ENCODE measurements around the gene NME3. TPM values are rescaled to one million over a fixed set of nuclear protein-coding genes. Genes with fewer than 3 reads are reported as not detected.

Gene NME3
- total and polyA plus RNA-seq, 8 donors = 27.4 to 297 (median 33.1) TPM

DNA sequence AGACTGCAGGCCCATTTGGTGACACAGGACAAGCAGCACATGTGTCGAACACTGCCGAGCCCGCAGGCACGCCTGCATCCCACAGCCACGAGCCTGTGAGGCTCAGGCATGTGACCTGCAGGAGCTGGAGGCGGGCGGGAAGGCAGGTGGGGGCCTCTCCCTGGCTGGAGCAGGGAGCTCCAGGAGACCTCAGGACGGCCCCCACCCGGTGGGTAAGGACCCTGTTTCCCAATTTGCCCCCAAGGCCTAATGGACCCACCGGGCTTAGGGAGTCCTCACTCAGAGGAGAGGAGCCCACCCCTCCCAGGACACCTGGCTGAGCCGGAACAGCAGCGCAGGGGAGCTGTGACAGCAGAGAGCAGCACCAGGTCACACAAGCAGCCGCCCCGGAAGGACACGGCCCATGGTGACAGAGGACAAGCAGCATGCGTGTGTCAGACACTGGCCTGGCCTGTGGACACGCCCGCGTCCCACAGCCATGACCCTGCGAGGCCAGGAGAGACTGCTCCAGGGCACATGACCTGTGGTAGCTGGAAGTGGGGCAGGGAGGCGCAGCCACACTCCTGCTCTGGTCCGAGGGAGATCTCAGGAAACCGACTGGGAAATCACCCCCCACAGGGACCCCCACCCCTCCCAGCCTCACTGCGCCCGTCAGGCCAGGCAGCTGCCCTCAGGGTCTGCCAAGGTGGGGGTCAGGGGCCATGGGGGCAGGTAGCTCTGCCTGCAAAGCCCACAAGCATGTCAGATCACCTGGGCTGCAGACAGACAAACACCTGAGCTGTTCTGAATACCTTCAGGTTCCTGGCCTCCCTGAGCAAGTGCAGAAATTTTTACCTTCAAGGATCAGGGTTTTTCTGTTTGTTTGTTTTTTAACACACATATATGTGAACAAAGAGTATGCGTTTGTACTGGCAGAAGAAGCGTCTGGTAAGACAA, 8.7 kb upstream of the NME3 start:
- Histone ChIP-seq H3K4me3 (no peak overlapping the region), H3K4me1 (peaks cover 11 to 17% (median 16%) of the 10 kb centered on the region in 3 donors), H3K36me3 (peaks cover 0 to 25% (median 10%) of the 10 kb centered on the region in 3 donors), H3K9me3 (no peaks in the 10 kb centered on the region), H3K27ac (no peak overlapping the region), H3K27me3 (no peaks in the 10 kb centered on the region)
- FAIRE-seq (no peak), ATAC-seq (no peak), DNase-seq (peak in 3 of 6 donors; percentile 8 to 85 (median 53))
- WGBS, 2 donors = 78% methylated on average over 26 to 27 of the region's 27 CpGs
- no peak for TF ChIP-seq CTCF (IDR thresholded peaks at IDR 0.05)
- intact Hi-C loops (cut with DNase I) = no loop called here

GRCh38 chr16:1779234-1779701, 7.9 kb upstream of the NME3 start:
- Histone ChIP-seq H3K27ac (no peak overlapping the region), H3K27me3 (no peaks in the 10 kb centered on the region), H3K9me3 (no peaks in the 10 kb centered on the region), H3K36me3 (peaks cover 0 to 25% (median 10%) of the 10 kb centered on the region in 3 donors), H3K4me1 (peaks cover 16 to 22% (median 22%) of the 10 kb centered on the region in 3 donors), H3K4me3 (no peak overlapping the region)
- ATAC-seq (no peak), FAIRE-seq (no peak), DNase-seq (peak in 3 of 6 donors; percentile 9 to 40 (median 31))
- WGBS, 2 donors = 80 to 81% methylated on average over 8 of the region's 8 CpGs
- TF ChIP-seq CTCF (IDR thresholded peaks at IDR 0.05) = no peak
- intact Hi-C loops (cut with DNase I) = no loop called here

DNA sequence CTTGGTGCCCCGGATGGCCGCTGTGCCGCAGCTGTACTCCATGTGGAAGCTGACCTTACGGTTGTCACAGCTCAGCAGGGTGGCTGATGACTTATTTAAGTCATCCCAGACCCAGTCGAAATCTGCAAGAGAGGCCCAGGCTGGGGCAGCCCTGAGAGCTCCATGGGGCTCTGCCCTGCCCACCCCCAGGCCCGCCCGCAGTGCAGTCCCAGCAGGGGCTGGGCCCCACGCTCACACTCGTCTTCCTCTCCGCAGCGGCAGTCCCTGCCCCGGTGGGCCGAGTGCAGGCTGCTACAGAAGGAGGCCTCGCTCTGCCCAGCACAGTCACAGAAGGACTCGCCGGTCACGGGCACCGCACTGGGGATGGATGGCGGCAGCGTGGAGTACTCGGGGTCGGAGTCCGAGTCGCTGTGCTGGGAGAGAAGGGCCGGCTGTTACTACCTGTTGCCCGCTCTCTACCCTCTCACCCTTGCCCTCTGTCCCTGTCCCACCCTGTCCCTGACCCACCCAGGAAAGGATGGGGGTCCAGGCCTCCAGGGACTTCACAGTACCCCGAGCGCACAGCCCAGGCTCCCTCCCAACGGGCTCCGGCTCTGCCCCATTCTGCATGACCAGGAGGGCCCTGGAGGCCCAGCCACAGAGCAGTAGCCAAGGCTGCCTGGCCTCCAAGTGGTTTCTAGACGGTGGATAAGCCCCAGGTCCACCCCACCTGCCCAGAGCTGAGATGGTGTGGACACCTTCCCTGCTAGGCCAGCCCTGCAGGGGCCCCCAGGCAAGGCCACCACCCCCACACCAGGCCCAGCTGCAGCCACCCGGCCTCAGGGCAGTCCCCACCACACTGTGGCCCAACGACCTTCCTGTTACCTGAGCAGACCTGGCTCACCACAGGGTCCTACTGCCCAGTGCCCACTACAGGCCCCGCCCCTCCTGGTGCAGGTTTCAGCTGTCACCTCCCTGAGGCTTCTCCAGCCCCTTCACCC, 7.1 kb upstream of the NME3 start:
- TF ChIP-seq CTCF (IDR thresholded peaks at IDR 0.05) = no peak
- peaks cover 0 to 25% (median 10%) of the 10 kb centered on the region in 3 donors for H3K36me3 ChIP-seq
- H3K4me3 ChIP-seq = no peak overlapping the region
- no peak overlapping the region for H3K27ac ChIP-seq
- intact Hi-C loops (cut with DNase I) = no loop called here
- no peaks in the 10 kb centered on the region for H3K27me3 ChIP-seq
- no peaks in the 10 kb centered on the region for H3K9me3 ChIP-seq
- peaks cover 18 to 21% (median 20%) of the 10 kb centered on the region in 3 donors for H3K4me1 ChIP-seq
- FAIRE-seq = no peak
- peak in 4 of 6 donors; percentile 17 to 82 (median 40) for DNase-seq
- ATAC-seq = no peak
- 84 to 87% methylated on average over 34 of the region's 34 CpGs for WGBS, 2 donors

GRCh38 chr16:1777375-1778199, 6.2 kb upstream of the NME3 start:
- H3K9me3 ChIP-seq = no peaks in the 10 kb centered on the region
- no peaks in the 10 kb centered on the region for H3K27me3 ChIP-seq
- H3K36me3 ChIP-seq = peaks cover 0 to 25% (median 10%) of the 10 kb centered on the region in 3 donors
- no peak for TF ChIP-seq CTCF (IDR thresholded peaks at IDR 0.05)
- FAIRE-seq (no peak), ATAC-seq (no peak), DNase-seq (peak in 5 of 6 donors; percentile 11 to 82 (median 30))
- intact Hi-C loops (cut with DNase I) = no loop called here
- peaks cover 18 to 21% (median 20%) of the 10 kb centered on the region in 3 donors for H3K4me1 ChIP-seq
- no peak overlapping the region for H3K4me3 ChIP-seq
- no peak overlapping the region for H3K27ac ChIP-seq
- 81 to 85% methylated on average over 35 to 36 of the region's 36 CpGs for WGBS, 2 donors
